ENCODE data around the gene PUS7.
"Not testable (repeated sequence)": the region's sequence is repeated elsewhere in the genome, so short reads cannot be mapped to it uniquely, and the experiment has no call there.

PUS7 gene

DNA sequence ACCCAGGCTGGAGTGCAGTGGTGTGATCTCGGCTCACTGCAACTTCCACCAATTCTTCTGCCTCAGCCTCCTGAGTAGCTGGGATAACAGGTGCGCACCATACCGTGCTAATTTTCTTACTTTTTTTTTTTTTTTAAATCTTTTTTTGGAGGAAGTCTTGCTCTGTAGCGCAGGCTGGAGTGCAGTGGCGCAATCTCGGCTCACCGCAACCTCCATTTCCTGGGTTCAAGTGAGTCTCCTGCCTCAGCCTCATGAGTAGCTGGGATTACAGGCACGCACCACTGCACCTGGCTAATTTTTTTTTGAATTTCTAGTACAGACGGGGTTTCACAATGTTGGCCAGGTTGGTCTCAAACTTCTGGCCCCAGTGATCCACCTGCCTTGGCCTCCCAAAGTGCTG is 79.9 kb downstream of the PUS7 start:
- DNase-seq = not testable (repeated sequence)

DNA sequence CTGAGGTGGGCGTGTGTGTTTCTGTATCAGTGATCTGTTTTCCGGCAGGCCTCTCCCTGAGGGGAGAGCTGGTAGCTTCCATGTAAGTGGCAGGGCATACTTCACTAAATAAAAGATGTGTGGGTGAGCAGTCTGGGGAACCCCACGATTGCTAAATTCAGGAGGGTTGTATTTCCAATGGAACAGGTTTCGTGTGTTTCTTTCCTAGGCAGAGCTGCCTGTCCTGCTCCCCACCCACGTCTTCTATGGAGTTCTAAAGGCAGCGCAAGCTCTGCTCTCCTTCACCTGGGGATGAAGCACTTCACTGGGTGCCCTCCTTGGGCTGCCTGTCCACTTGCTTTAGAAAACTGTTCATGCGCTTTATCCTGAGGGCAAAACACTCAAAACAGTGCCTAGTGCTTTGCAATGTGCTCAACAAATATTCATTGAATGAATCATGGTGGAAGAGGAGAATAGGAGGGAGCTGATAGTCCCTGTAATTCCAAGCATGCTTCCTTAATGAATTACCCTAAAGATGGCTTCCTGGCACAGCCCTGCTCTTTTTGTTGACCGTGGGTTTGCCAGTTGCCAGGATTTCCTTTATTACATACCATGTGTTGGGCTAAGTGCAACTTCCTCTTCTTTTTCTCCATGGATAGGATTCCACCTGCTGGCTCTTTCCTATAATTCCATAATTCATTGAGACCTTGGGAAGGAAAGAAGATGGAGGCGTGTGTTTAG is 82.7 kb downstream of the PUS7 start:
- no peak for DNase-seq

GRCh38 chr7:105438847-105439173 is 83.3 kb downstream of the PUS7 start:
- DNase-seq = no peak

- DNase-seq = no peak
Measured at GRCh38 chr7:105438254-105438653, 83.8 kb downstream of the PUS7 start.

DNA sequence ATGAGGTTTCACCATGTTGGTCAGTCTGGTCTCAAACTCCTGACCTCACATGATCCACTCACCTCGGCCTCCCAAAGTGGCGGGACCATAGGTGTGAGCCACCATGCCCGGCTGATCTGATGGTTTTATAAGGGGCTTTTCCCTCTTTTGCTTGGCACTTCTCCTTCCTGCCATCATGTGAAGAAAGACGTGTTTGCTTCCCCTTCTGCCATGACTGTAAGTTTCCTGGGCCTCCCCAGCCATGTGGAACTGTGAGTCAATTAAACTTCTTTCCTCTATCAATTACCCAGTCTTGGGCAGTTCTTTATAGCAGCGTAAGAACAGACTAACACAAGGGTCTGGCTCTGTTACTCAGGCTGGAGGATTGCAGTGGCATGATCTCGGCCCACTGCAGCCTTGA is 84.7 kb downstream of the PUS7 start:
- DNase-seq = not testable (repeated sequence)

DNA sequence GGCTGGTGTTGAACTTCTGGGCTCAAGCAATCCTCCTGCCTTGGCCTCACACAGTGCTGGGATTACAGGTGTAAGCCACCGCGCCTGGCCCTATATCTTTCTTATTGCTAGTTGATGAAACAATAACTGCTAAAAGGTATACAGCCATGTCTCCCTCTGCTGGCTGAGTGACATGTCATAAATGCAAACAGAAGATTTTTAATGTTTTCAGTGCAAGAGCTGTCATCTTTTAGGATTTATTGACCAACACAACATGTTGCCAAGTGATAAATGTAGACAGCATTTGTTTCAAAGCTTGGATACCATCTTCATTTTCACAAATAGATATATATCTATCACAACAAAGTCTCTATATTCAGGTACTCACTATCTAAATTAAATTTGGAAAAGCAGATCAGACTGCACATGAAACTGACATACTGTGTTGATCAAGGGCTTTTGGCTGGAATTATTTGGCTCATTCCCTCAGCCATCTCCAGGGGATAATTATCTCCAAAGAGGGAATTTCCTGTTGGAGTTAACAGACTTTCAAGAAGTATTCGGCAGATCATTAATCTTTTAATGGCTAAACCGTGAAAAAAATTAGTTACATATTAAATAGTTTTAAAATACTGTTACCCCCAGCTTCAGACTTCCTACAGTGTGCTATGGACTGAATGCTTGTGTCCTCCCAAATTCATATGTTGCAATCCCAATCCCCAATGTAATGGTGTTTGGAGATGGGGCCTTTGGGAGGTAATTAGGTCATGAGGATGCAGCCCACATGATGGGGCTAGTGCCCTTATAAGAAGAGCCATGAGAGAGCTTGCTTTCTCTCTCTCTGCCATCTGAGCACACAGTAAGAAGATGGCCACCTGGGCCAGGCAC is 92.1 kb downstream of the PUS7 start:
- DNase-seq = no peak

GRCh38 chr7:105426606-105427146 is 95.4 kb downstream of the PUS7 start:
- no peak for DNase-seq

- no peak for DNase-seq
Measured at GRCh38 chr7:105423987-105424386, 98.1 kb downstream of the PUS7 start.

- DNase-seq = no peak
Measured at GRCh38 chr7:105413887-105414437, 108.1 kb downstream of the PUS7 start.

DNA sequence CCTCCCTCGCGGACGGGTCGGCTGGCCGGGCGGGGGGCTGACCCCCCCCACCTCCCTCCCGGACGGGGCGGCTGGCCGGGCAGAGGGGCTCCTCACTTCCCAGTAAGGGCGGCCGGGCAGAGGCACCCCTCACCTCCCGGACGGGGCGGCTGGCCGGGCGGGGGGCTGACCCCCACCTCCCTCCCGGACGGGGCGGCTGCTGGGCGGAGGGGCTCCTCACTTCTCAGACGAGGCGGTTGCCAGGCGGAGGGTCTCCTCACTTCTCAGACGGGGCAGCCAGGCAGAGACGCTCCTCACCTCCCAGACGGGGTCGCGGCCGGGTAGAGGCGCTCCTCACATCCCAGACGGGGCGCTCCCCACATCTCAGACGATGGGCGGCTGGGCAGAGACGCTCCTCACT is 111.3 kb downstream of the PUS7 start:
- not testable (repeated sequence) for DNase-seq

- not testable (repeated sequence) for DNase-seq
Measured at GRCh38 chr7:105409775-105410174, 112.3 kb downstream of the PUS7 start.

- no peak for DNase-seq
Measured at GRCh38 chr7:105408791-105409410, 113.2 kb downstream of the PUS7 start.

Data from hippocampal formation (tissue), 2 donors.